ENCODE results near the gene PTPN2.

Gene PTPN2

DNA sequence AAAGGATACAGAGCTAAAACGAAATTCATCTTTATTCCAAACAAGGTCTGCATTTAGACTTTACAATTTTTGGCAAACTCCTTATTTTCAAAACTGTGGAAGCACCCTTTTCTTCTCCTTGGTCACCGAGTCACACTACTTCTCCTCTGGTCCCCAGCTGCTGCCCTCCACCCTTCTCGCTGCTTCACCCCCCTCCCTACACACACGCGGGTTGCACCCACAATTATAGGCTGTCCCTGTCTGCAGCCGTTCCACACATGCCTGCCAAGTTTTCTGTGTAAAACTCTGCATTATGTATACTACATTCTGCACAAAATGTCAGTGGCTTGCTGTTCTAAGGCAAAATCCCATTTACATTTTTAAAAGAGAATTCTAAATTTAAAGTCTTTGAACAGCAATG lies 63.5 kb downstream of the PTPN2 start:
- H3K27me3 ChIP-seq (replicated peaks; ENCODE audit: control insufficient read depth, insufficient read depth, low read length) = no peaks in the 10 kb centered on the region
- peaks cover 7% of the 10 kb centered on the region for H3K36me3 ChIP-seq (ENCODE audit: control insufficient read depth, insufficient read depth, low read length)
- H3K4me3 ChIP-seq (replicated peaks; ENCODE audit: low read depth, low read length) = no peak overlapping the region
- TF ChIP-seq, protein P1, sequence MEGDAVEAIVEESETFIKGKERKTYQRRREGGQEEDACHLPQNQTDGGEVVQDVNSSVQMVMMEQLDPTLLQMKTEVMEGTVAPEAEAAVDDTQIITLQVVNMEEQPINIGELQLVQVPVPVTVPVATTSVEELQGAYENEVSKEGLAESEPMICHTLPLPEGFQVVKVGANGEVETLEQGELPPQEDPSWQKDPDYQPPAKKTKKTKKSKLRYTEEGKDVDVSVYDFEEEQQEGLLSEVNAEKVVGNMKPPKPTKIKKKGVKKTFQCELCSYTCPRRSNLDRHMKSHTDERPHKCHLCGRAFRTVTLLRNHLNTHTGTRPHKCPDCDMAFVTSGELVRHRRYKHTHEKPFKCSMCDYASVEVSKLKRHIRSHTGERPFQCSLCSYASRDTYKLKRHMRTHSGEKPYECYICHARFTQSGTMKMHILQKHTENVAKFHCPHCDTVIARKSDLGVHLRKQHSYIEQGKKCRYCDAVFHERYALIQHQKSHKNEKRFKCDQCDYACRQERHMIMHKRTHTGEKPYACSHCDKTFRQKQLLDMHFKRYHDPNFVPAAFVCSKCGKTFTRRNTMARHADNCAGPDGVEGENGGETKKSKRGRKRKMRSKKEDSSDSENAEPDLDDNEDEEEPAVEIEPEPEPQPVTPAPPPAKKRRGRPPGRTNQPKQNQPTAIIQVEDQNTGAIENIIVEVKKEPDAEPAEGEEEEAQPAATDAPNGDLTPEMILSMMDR (IDR thresholded peaks at IDR 0.05; ENCODE audit: insufficient read depth, low read length, poor library complexity, severe bottlenecking) = no peak
- DNase-seq (ENCODE audit: extremely low read depth, insufficient read length) = no peak

DNA sequence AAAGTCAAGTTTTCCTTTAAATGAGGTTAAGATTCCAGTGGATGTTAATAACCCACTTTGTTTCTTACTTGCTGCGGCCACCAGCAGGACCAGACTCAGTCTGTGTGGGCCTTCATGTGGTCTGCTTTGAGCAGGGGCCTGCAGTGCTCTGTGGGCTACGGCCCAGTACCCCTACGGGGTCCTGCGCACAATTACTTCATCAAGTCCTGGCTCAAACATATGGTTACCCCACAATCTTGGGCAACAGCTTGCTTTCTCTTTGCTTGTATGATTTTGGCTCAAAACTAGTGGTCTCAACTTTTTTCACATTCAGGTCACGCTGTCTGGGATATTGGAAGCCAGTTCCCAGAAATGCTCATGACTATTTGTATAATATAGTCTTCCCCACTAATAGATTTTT lies 64.2 kb downstream of the PTPN2 start:
- DNase-seq (ENCODE audit: extremely low read depth, insufficient read length) = no peak
- peaks cover 5% of the 10 kb centered on the region for H3K36me3 ChIP-seq (ENCODE audit: control insufficient read depth, insufficient read depth, low read length)
- H3K27me3 ChIP-seq (replicated peaks; ENCODE audit: control insufficient read depth, insufficient read depth, low read length) = no peaks in the 10 kb centered on the region
- TF ChIP-seq, protein P1 (IDR thresholded peaks at IDR 0.05; ENCODE audit: insufficient read depth, low read length, poor library complexity, severe bottlenecking) = no peak
- H3K4me3 ChIP-seq (replicated peaks; ENCODE audit: low read depth, low read length) = no peak overlapping the region

DNA sequence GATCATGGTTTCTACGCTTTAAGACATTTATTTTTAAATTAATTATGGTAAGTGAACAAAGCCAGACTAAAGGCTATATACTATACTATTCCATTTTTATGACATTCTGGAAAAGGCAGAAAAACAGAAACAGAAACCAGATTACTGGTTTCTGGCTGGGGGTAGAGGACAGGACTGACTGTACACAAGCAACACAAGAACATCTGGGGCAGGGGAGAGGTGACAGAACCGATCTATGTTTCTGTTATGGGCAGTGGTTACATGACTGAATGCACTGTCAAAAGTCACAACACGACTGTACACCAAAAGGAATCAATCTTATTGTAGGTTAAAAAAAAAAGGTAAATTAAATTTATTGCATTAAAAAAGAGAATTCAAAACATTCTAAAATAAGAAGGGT lies 64.7 kb downstream of the PTPN2 start:
- TF ChIP-seq, protein P1 (IDR thresholded peaks at IDR 0.05; ENCODE audit: insufficient read depth, low read length, poor library complexity, severe bottlenecking) = no peak
- Histone ChIP-seq H3K27me3 (replicated peaks; ENCODE audit: control insufficient read depth, insufficient read depth, low read length) (no peaks in the 10 kb centered on the region), H3K4me3 (replicated peaks; ENCODE audit: low read depth, low read length) (no peak overlapping the region), H3K36me3 (ENCODE audit: control insufficient read depth, insufficient read depth, low read length) (peaks cover 3% of the 10 kb centered on the region)
- DNase-seq (ENCODE audit: extremely low read depth, insufficient read length) = no peak

DNA sequence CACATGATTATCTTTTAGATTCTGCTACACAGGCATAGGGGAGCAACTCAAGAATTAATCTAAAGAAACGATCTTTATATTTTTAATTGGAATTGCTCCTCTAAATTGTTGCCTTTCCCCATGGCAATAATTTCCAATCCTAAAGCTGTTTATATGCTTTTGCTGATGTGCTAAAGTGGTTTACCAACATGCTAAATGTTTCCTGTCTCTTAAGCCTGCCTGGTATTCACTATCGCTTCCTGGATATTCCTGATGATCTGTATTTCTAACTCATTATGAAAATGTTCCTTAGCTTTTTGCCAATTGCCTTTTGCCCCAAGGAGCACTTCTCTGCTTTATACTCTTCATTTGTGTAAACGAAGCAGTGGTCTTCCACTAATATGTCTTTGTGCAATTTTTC lies 65.8 kb downstream of the PTPN2 start:
- no peak for DNase-seq (ENCODE audit: extremely low read depth, insufficient read length)
- TF ChIP-seq, protein P1 (IDR thresholded peaks at IDR 0.05; ENCODE audit: insufficient read depth, low read length, poor library complexity, severe bottlenecking) = no peak
- H3K27me3 ChIP-seq (replicated peaks; ENCODE audit: control insufficient read depth, insufficient read depth, low read length) = no peaks in the 10 kb centered on the region
- peaks cover 3% of the 10 kb centered on the region for H3K36me3 ChIP-seq (ENCODE audit: control insufficient read depth, insufficient read depth, low read length)
- H3K4me3 ChIP-seq (replicated peaks; ENCODE audit: low read depth, low read length) = no peak overlapping the region

DNA sequence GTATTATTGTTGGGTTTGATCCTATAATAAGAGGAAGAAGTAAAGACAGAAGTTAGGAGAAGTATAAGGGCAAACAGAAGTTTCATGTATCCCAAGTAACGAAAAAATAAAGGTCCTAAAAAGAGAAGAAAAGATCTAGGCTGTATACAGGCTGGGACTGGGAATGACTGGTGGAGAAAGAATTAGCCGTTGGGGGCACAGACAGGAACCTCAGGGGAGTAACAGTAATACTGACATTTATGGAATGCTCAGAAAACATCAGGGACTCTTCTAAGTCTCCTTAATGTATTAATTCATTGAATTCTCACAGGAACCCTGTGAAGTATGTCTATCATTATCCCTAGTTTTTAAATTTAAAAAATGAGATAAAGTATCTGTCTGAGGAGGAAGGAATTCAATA lies 67.6 kb downstream of the PTPN2 start:
- Histone ChIP-seq H3K27me3 (replicated peaks; ENCODE audit: control insufficient read depth, insufficient read depth, low read length) (no peaks in the 10 kb centered on the region), H3K36me3 (ENCODE audit: control insufficient read depth, insufficient read depth, low read length) (peaks cover 3% of the 10 kb centered on the region), H3K4me3 (replicated peaks; ENCODE audit: low read depth, low read length) (no peak overlapping the region)
- TF ChIP-seq, protein P1 (IDR thresholded peaks at IDR 0.05; ENCODE audit: insufficient read depth, low read length, poor library complexity, severe bottlenecking) = no peak
- DNase-seq (ENCODE audit: extremely low read depth, insufficient read length) = no peak

All from GM06990 (cell line).